OCI-M2 (cell line): ENCODE measurements around the gene AKR7A3.
"Not testable (repeated sequence)": the region's sequence is repeated elsewhere in the genome, so short reads cannot be mapped to it uniquely, and the experiment has no call there.

Source experiments
- DNase-seq: peaks from one replicate; lab custom pipeline; 2025; ENCODE audit not compliant: unreplicated experiment; lab: John Stamatoyannopoulos, UW

The AKR7A3 gene

DNA sequence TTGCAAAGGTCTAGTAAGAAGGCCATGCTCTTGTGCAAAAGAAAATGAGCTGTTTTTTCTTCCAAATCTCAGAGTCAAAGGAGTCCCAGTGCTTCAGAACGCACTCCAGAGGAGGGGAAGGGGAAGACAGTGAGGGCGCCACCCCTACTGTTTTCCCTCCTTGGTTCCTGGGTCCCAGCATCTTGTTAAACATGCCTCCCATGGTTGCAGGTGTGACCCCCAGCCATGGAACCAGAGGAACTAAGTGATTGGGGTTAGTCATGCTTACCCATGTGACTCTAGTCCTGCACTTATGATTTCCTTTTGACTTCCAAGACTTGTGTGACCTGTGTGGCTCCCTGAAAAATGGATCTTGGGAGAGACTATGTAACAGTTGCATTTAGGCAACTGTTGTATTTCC lies 6.1 kb upstream of the AKR7A3 start:
- no peak for DNase-seq

DNA sequence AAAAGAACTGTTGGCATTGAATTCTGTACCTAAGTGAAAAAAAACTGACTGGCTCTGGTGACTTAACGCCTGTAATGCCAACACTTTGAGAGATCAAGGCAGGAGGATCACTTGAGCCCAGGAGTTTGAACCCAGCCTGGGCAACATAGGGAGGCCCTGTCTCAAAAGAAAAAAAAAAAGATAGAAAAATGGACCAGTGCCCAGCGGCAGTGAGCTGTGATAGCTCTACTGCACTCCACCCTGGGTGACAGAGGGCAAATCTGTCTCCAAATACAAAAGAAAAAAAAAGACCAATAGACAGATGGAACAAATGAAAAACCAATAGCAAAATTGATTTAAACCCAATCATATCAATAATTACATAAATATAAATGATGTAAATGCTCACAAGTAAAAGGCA lies 674 bp upstream of the AKR7A3 start:
- DNase-seq: no peak

DNA sequence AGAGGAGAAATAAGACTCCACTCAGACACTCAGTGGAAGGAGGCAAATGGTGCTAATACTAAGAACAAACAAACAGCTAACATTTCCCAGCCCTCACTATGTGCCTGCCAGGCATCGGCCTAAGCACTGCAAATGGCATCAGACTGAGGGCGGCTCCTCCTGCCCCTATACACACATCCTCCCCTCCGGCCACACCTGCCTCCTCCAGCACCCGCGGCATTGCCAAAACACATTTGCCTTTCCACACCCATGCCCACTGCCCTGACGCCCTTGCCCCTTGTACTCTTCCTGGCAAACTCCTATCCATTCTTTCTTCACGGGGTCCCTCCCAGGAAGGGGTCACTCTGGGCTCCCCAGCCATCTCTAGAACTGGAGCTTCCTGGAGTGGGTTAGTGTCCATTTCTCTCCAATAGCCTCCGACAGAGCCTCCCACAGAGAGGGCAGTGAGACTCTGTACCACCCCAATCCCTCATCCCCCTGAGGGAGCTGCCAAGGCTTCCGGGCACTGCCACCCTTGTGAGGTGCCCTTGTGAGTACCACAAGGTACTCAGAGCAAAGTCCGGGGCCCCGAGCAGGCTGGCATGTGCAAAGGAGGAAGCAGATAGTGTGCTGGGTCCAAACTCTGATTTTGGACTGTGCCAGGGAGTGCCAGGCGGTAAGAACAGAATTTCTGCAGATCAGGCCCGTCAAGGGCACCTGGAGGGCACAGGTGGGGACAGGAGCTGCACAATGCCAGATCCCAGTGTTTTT lies 959 bp downstream of the AKR7A3 start:
- no peak for DNase-seq

DNA sequence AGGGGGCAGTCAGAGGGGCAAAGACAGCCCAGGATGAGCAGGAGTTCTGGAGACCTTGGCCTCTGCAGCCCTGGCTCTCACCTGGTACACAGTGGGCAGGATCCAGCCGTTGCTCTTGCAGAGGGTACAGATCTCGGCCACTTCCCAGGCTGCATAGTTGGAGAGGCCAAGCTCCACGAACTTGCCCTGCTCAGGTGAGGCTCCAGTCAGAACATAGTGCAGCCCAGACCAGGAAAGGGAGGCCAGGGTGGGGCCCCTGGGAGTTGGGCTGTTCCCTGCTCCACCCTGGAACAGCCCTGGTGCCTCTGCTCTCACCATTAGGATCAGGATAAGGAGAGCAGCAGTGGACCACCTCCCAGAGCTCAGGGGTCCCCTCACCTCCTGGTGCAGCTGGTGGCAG lies 2.8 kb downstream of the AKR7A3 start:
- DNase-seq: not testable (repeated sequence)

DNA sequence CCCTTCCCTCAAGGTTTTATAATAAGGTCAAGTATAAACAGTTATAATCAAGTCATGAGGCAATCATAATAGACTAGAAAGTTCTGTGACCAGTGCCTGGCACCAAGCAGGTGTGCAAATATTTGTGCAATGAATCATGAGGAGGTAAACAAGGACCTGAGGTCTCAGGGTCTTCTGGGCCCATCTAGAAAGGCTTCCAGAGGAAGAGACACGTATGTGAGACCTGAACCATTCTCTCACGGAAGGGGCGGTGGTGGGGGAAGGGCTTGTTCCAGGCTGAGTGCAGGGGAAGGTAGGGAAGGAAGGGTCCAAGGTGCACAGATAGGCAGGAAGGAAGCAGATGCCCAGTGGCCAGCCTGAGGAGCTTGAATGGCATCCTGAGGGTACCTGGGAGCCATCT lies 3.2 kb downstream of the AKR7A3 start:
- not testable (repeated sequence) for DNase-seq

DNA sequence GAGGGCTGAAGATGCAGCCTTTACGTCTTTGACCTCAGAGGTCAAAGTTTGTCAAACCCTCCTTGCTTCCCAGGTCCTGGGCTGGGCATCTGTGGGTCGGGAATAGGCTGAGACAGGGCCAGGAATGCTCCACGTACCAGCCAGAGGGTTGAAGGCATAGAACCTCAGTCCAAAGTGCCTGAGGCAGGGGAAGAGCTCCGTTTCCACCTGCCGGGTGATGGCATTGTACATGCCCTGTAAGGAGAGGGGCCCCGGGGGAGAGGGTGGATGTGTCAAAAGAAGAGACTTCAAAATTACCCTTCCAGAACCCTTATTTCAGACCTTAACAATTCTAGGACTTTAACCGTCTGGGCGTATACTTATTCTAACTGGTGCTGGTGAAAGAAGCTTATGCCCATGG lies 3.7 kb downstream of the AKR7A3 start:
- DNase-seq: no peak

DNA sequence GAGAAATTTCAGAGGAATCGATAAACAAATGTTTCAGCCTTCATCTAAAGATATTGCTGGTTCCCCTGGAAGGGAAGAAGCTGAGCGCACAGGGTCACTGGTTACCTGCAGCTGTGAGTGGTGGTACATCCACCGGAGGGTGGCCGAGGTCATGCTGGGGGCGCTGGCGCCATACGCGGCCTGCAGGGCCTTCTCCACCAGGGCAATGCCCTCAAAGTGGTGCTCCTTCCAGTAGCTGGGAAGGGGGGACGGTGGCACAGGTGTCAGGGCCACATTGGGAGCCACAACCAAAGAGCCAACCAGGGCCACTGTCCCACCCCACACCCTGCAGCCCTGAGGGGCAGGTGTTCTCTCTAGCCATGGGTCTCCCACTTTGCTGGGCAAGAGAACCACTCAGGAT lies 4.7 kb downstream of the AKR7A3 start:
- DNase-seq: no peak

DNA sequence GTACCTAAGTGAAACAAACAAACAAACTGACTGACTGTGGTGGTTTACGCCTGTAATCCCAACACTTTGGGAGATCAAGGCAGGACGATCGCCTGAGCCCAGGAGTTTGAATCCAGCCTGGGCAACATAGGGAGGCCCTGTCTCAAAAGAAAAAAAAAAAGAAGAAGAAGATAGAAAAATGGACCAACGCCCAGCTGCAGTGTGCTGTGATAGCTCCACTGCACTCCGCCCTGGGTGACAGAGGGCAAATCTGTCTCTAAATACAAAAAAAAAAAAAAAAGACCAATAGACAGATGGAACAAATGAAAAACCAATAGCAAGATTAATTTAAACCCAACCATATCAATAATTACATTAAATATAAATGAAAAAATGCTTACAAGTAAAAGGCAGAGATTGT lies 13.9 kb downstream of the AKR7A3 start:
- no peak for DNase-seq

DNA sequence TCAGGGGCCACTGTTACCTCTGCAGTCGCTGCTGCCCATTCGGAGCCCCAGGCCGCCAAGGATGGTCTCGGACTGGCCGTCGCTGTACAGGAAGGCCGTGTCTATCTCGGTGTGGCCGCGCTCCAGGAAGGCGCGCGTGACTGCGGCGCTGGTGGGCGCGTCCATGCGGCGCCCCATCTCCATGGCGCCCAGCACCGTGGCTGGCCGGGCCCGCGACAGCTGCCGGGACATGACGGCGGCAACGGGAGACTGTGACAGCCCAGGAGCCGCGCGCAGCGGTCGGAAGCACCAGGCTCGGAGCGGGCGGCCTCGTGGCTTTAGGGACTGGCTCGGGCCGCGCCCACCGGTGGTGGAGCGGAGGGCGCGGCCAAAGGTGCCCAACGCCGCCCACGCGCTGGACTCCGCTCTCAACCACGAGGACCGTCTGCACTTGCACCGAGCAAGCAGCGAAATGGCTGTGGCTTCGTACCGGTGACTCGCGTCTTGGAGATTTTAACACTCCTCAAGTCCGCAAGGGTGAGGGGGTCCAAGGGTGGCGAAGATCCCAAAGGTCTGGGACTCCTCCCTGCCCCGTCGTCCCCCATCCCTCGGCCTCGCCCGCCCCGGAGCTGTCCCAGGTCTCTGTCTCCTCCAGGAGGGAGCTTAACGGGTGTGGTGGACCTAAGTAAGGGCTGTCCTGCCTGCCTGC lies 14.6 kb downstream of the AKR7A3 start:
- not testable (repeated sequence) for DNase-seq

DNA sequence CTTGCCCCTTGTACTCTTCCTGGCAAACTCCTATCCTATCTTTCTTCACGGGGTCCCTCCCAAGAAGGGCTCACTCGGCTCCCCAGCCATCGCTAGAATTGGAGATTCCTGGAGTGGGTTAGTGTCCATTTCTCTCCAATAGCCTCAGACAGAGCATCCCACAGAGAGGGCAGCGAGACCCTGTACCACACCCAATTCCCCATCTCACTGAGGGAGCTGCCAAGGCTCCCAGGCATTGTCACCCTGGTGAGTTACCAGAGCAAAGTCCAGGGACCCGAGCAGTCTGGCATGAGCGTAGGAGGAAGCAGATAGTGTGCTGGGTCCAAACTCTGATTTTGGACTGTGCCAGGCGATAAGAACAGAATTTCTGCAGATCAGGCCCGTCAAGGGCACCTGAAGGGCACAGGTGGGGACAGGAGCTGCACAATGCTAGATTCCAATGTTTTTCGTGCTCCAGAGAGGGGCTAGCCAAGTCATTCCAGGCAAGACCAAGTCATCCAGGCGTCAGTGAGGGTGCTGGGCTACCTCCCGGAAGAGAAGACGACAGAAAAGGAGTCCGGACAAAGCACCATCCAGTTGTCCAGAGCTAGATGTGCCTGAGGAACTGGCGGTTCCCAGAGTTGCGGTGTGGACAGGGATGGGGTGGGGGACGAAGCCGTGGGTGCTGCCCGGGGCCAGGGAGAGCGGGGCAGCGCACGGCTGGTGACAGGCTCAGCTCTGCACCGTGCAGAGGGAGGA lies 15.3 kb downstream of the AKR7A3 start:
- DNase-seq: no peak

DNA sequence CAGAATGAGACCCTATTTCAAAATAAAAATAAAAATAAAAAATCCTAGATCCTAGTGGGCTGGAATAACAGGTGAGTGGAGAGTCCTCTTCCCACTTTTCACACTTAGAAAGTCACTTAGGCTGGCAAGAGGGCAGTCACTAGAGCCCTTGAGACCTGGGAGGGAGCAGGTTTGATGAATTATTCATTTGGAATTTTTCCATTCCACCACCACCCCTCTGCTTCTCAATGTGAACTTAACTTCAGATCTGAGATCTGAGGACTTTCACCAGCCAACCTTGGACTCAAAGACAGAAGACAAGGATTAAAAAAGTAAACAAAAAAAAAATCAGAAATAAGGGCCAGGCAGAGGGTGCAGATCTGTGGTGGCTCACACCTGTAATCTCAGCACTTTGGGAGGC lies 16.5 kb downstream of the AKR7A3 start:
- no peak for DNase-seq

DNA sequence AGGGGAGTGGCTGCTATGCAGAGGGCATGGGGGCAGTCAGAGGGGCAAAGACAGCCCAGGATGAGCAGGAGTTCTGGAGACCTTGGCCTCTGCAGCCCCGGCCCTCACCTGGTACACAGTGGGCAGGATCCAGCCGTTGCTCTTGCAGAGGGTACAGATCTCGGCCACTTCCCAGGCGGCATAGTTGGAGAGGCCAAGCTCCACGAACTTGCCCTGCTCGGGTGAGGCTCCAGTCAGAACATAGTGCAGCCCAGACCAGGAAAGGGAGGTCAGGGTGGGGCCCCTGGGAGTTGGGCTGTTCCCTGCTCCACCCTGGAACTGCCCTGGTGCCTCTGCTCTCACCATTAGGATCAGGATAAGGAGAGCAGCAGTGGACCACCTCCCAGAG lies 18.2 kb downstream of the AKR7A3 start:
- not testable (repeated sequence) for DNase-seq

DNA sequence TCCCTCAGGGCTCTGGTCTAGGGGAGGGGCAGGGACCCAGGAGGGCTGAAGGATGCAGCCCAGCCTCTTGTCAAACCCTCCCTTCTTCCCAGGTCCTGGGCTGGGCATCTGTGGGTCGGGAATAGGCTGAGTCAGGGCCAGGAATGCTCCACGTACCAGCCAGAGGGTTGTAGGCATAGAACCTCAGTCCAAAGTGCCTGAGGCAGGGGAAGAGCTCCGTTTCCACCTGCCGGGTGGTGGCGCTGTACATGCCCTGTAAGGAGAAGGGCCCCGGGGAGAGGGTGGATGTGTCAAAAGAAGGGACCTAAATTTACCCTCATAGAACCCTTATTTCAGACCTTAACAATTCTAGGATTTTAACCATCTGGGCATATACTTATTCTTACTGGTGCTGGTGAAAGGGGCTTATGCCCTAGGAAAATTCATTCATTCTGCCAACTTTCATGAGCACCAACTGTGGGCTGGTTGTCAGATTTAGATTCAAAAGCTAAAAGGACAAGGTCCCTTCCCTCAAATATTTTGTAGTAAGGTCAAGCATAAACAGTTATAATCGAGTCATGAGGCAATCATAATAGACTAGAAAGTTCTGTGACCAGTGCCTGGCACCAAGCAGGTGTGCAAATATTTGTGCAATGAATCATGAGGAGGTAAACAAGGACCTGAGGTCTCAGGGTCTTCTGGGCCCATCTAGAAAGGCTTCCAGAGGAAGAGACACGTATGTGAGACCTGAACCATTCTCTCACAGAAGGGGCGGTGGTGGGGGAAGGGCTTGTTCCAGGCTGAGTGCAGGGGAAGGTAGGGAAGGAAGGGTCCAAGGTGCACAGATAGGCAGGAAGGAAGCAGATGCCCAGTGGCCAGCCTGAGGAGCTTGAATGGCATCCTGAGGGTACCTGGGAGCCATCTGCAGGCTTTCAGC lies 18.9 kb downstream of the AKR7A3 start:
- DNase-seq: not testable (repeated sequence)

DNA sequence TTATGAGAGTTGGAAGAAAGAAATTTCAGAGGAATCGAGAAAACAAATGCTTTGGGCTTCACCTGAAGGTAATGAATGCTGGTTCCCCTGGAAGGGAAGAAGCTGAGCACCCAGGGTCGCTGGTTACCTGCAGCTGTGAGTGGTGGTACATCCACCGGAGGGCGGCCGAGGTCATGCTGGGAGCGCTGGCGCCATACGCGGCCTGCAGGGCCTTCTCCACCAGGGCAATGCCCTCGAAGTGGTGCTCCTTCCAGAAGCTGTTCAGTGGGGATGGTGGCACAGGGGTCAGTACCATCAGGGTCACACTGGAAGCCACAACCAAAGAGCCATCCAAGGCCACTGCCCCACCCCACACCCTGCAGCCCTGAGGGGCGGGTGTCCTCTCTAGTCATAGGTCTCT lies 20.1 kb downstream of the AKR7A3 start:
- DNase-seq: no peak

DNA sequence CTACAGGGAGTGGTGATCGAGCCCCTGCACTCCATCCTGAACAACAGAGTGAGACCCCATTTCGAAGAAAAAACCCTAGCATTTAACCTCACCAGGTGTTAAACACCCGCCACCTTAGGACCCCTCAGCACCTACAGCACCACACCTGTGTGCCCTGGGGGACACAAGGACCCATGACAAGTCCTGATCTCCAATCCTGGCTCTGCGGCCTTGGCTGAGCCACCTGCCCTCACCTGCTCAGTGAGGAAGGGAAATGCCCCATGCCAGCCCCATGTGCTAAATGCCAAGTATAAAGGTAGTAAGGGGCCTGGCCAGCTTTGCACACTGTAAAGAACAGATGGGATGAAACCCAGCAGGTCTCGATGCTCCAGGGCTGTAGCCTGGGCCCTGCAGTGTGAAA lies 25.8 kb downstream of the AKR7A3 start:
- DNase-seq: no peak

DNA sequence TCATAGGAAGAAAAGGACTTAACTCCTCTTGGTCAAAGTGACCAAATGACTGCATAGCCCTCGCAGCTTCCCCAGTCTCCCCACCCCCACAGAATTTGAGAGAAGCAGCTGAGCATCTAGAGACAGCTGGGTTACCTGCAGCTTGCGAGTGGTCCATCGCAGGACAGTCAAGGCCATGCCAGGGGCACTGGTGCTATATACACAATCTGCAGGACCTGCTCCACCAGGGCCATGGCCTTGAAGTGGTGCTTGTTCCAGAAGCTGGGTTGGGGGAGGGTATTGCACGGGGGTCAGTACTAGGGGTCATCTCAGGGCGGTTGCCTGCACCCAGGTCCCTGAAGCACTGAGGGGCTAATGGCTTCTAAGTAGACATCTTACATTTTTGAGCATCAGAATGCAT lies 26.5 kb downstream of the AKR7A3 start:
- DNase-seq: no peak

DNA sequence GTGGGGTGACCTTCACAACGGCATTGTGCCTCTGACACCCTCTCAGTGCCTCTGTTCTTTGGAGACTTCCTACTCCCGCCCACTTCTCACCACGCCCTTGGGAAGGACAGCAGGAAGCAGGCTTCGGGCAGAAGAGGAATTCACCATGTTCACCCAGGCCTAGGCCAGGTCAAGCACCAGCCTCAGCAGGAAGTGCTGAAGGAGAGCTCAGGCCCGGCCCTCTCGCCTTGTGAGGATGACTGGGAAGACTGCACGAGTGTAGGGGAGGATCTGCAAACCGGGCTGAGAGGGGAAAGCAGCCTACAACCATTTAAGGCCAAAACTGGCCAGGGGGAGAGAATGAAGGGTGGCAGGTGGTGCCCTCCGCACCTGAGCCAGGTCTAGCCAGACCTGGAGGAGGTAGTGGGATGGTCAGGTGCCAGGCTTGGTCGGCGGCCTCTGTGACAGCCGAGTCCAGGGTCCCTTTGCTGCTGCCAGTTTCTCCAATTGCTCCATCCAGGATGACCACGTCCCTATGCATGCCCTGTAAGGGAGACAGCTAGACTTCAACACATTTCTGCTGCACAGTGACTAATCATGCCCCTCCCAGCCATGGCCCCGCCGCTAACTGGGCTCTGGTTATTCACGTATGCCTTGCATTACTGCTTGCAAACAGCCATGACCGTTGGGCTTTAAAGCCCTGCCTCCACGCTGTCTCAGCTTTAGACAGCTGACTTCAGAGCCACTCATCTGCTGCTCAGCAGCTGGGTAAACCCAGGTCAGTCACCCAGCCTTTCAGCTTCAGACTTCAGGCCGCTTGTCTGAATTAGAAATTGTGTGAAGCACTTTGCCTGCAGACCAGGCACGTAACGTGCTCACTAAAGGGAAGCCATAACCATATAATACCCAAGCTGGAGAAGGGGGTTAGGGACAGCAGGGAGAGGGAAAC lies 28.1 kb downstream of the AKR7A3 start:
- no peak for DNase-seq

DNA sequence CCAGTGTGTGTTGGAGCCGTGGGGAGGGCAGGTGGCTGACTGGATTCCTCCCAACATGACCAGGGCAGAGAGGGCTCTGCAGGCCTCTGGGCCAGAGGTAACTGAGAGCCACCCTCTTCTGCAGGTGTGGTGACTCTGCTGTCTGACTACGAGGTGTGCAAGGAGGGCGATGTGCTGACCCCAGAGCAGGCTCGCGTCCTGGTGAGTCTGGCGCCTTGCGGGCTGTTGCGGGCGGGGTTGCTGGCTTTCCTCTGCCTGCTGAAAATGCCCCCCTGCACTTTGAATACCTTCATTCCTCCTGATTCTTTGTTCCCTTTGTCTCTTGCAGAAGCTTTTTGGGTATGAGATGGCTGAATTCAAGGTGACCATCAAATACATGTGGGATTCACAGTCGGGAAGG lies 30.2 kb downstream of the AKR7A3 start:
- no peak for DNase-seq

DNA sequence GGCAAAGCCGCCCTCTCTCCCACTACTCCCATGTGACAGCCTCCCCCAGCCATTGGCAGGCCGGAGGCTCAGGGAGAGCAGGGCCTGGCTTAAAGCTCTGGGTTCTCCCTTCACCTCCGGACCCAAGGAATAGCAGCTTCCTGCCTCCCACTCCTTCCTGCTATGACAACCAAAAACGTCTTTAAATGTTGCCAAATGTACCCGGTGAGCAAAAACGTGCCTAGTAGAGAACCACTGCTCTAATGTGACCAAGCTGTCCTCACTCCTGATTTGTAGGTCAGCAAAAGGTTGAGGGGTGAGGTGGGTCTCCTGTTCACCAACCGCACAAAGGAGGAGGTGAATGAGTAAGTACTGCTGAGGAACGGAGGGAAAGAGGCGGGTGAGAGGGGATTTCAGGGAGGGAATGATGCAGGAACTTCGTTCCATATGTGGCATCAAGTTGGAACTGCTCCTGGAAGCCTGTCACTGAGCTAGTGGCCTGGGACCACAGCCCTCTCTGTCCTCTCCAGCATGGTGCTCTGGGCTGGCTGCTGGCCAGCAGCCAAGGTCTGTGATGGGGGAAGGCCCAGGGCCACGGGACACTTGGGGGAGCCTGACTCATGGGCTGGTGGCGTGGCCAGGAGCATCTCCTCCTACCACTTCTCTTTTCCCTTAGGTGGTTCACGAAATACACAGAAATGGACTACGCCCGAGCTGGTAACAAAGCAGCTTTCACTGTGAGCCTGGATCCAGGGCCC lies 31.2 kb downstream of the AKR7A3 start:
- DNase-seq: no peak
